Uterus (tissue), 2 donors: Measurements from ENCODE around the gene DDA1.

Experiments used
- CTCF ChIP-seq, 4 experiments: fragments of 200-600 bp in 2 of 4; fragments of 450-650 bp in 2 of 4; sonication (generic) in 2 of 4; IDR thresholded peaks; one replicate each; pipeline ENCODE4 v1.5.1; 2016 to 2019; ENCODE audit warnings: antibody characterized with exemption in 4 of 4, mild to moderate bottlenecking in 2 of 4, moderate library complexity in 1 of 4
- POLR2A ChIP-seq, 2 donors: fragments of 450-650 bp; IDR thresholded peaks; one replicate each; pipeline ENCODE4 v1.6.1; 2016; ENCODE audit warnings: antibody characterized with exemption in 2 of 2, mild to moderate bottlenecking in 1 of 2, moderate library complexity in 1 of 2

GRCh38 chr19:17293605-17294004, 15.8 kb upstream of the DDA1 start:
- no peak for TF ChIP-seq CTCF (IDR thresholded peaks at IDR 0.05)
- TF ChIP-seq POLR2A (IDR thresholded peaks at IDR 0.05) = no peak
